Gastroesophageal sphincter (tissue), 4 donors: ENCODE measurements around the gene ATXN2. TPM values are rescaled to one million over a fixed set of nuclear protein-coding genes. Genes with fewer than 3 reads are reported as not detected.

Experiments
- ATAC-seq: fragments of 150-250 bp; one replicate; pipeline ENCODE4 v1.9.1; 2016; ENCODE audit warnings: mild to moderate bottlenecking, moderate library complexity
- H3K27ac ChIP-seq, 4 donors: fragments of 200-600 bp; sonication (generic) in 3 of 4; 1 replicate in 3 of 4; 2 replicates in 1 of 4; pipeline ENCODE4 v1.5.1; 2016 to 2019
- H3K27me3 ChIP-seq: fragments of 200-600 bp; sonication (generic); one replicate; pipeline ENCODE4 v1.5.1; 2019
- H3K36me3 ChIP-seq, 2 donors: fragments of 200-600 bp; sonication (generic); one replicate each; pipeline ENCODE4 v1.5.1; 2019; ENCODE audit warnings: control low read depth in 1 of 2
- H3K4me1 ChIP-seq, 3 donors: fragments of 200-600 bp; sonication (generic); 1 replicate in 2 of 3; 2 replicates in 1 of 3; pipeline ENCODE4 v1.5.1; 2016 to 2019; ENCODE audit warnings: control low read depth in 2 of 3
- H3K4me3 ChIP-seq, 2 donors: fragments of 200-600 bp; sonication (generic); one replicate each; pipeline ENCODE4 v1.5.1; 2019; ENCODE audit warnings: mild to moderate bottlenecking in 1 of 2, moderate library complexity in 1 of 2
- H3K9me3 ChIP-seq, 3 donors: fragments of 200-600 bp; sonication (generic); one replicate each; pipeline ENCODE4 v1.5.1; 2017 to 2019; ENCODE audit warnings: control low read depth in 2 of 3
- EP300 ChIP-seq: sonication (generic); formaldehyde crosslinking; IDR thresholded peaks from one replicate; pipeline ENCODE4 v1.6.1; 2017; ENCODE audit warnings: antibody characterized with exemption, mild to moderate bottlenecking
- POLR2A ChIP-seq, 2 donors: fragments of 450-650 bp; IDR thresholded peaks; one replicate each; pipeline ENCODE4 v1.6.1; 2017; ENCODE audit warnings: antibody characterized with exemption in 2 of 2, mild to moderate bottlenecking in 2 of 2, moderate library complexity in 1 of 2
- POLR2AphosphoS5 ChIP-seq: sonication (generic); formaldehyde crosslinking; IDR thresholded peaks from one replicate; pipeline ENCODE4 v1.6.1; 2017; ENCODE audit warnings: antibody characterized with exemption
- WGBS, 2 donors: methylation state at CpG; one replicate each; pipeline ENCODE4 v1.1.5; 2018; ENCODE audit warnings: low coverage in 1 of 2; 5-methylcytosine and 5-hydroxymethylcytosine counted together
- total RNA-seq, 4 donors: library from RNA; depleted of rRNA; stranded (reverse); fragments of >200 nt; gene quantifications; one replicate each; pipeline ENCODE4 v1.1.0, GENCODE V29; 2016
- TF ChIP-seq, protein P1 (sequence below), 4 experiments: fragments of 200-600 bp in 2 of 4; fragments of 450-650 bp in 2 of 4; sonication (generic) in 1 of 4; IDR thresholded peaks; one replicate each; pipeline ENCODE4 v1.5.1; 2017 to 2019; ENCODE audit warnings: antibody characterized with exemption in 4 of 4, mild to moderate bottlenecking in 2 of 4, moderate library complexity in 2 of 4

The ATXN2 gene
- total RNA-seq, 4 donors from 2014 or later, result 40.9 to 93.4 (median 50.1) TPM

DNA sequence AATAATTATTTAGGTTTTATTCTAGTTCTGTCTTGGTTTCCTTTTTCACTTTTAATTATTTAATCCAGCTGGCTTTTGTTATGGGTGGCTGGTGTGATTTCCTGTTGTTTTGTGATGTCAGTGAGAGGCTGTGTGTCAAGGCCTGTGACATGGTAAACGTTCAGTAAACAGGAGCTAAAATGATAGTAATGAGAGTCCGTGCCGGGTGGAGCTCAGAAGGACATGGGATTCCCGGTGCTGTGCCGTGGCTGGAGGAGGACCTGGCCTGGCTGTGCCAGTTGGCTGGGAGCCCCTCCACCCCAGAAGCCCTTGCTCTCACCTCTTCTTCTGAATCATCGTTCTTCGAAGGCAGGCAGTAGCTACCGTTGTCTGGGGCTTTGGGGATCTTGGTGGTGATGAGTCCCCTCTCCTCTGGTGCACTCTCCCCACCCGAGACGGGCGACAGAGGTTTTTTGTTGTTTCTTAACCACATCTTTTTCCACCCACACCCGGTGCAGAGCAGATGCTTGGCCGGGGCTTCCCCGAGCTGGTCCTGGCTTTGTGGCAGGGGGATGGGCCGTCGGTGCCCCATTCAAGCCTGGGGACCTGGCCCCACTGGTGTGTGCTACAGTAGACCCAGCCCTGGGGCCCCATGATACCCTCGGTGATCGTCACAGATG lies 164.3 kb downstream of the ATXN2 start:
- ATAC-seq, result peak; percentile 72
- WGBS, 2 donors, result 0% methylated on average over 1 of the region's 18 CpGs; no CpG with 5 or more reads in 1 of the 2 donors
- no peaks in the 10 kb centered on the region for H3K36me3 ChIP-seq
- peak overlapping the region in 3 of 4 donors; percentile 60 to 77 (median 71) for H3K27ac ChIP-seq
- H3K27me3 ChIP-seq, result no peaks in the 10 kb centered on the region
- no peaks in the 10 kb centered on the region for H3K9me3 ChIP-seq
- H3K4me3 ChIP-seq, result peak overlapping the region in 1 of 2 donors; percentile 26
- no peak for TF ChIP-seq POLR2A (IDR thresholded peaks at IDR 0.05)
- peaks cover 0 to 100% (median 32%) of the 10 kb centered on the region in 3 donors for H3K4me1 ChIP-seq

DNA sequence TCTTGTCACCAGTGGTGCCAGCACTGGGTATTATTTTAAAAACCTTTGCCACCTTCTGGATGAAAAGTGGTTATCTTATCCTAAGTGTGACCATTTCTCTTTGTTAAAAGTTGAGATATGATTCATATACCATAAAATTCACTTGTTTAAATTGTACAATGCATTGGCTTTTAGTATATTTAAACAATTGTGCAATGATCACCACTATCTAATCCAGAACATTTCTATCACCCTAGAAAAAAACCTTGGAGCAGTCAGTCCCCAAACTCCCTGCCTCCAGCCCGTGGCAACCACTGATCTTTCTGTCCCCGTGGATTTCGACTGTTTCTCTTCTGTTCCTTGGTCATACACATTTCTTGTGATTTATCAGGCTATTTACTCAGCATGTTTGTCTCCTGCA lies 165.1 kb downstream of the ATXN2 start:
- Histone ChIP-seq H3K36me3 (no peaks in the 10 kb centered on the region), H3K27me3 (no peaks in the 10 kb centered on the region), H3K27ac (peak overlapping the region in 3 of 4 donors; percentile 60 to 77 (median 71)), H3K4me1 (peaks cover 0 to 100% (median 29%) of the 10 kb centered on the region in 3 donors), H3K4me3 (peak overlapping the region in 1 of 2 donors; percentile 26), H3K9me3 (no peaks in the 10 kb centered on the region)
- WGBS, 2 donors, result 30 to 37% methylated on average over 3 of the region's 3 CpGs
- ATAC-seq, result no peak
- TF ChIP-seq, protein P1, sequence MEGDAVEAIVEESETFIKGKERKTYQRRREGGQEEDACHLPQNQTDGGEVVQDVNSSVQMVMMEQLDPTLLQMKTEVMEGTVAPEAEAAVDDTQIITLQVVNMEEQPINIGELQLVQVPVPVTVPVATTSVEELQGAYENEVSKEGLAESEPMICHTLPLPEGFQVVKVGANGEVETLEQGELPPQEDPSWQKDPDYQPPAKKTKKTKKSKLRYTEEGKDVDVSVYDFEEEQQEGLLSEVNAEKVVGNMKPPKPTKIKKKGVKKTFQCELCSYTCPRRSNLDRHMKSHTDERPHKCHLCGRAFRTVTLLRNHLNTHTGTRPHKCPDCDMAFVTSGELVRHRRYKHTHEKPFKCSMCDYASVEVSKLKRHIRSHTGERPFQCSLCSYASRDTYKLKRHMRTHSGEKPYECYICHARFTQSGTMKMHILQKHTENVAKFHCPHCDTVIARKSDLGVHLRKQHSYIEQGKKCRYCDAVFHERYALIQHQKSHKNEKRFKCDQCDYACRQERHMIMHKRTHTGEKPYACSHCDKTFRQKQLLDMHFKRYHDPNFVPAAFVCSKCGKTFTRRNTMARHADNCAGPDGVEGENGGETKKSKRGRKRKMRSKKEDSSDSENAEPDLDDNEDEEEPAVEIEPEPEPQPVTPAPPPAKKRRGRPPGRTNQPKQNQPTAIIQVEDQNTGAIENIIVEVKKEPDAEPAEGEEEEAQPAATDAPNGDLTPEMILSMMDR (IDR thresholded peaks at IDR 0.05), result no peak
- no peak for TF ChIP-seq EP300
- TF ChIP-seq POLR2AphosphoS5, result no peak
- no peak for TF ChIP-seq POLR2A (IDR thresholded peaks at IDR 0.05)

DNA sequence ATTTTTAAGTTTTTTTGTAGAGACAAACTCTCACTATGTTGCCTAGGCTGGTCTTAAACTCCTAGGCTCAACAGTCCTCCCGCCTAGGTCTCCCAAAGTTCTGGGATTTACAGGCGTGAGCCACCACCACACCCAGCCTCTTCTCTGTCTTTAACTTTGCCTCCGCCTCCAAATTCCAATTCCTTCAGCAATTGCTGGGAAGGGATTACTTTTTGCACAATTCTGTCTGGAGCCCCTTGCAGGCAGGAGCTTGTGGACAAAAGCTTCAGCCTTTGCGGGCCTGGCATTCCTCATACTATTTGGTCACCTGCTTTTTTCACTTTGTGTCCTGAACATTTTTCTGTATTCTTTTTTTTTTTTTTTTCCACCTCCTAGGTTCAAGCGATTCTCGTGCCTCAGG lies 167.3 kb downstream of the ATXN2 start:
- H3K4me1 ChIP-seq, result peaks cover 0 to 95% (median 23%) of the 10 kb centered on the region in 3 donors
- H3K9me3 ChIP-seq, result no peaks in the 10 kb centered on the region
- H3K27ac ChIP-seq, result peak overlapping the region in 2 of 4 donors; percentile 4 to 73
- ATAC-seq, result no peak
- no peak overlapping the region for H3K4me3 ChIP-seq
- no peaks in the 10 kb centered on the region for H3K27me3 ChIP-seq
- no peaks in the 10 kb centered on the region for H3K36me3 ChIP-seq
- TF ChIP-seq POLR2AphosphoS5 (no peak), EP300 (no peak), POLR2A (IDR thresholded peaks at IDR 0.05) (no peak)
- TF ChIP-seq, protein P1 (IDR thresholded peaks at IDR 0.05), result no peak
- WGBS, 2 donors, result 87 to 88% methylated on average over 5 to 6 of the region's 6 CpGs

DNA sequence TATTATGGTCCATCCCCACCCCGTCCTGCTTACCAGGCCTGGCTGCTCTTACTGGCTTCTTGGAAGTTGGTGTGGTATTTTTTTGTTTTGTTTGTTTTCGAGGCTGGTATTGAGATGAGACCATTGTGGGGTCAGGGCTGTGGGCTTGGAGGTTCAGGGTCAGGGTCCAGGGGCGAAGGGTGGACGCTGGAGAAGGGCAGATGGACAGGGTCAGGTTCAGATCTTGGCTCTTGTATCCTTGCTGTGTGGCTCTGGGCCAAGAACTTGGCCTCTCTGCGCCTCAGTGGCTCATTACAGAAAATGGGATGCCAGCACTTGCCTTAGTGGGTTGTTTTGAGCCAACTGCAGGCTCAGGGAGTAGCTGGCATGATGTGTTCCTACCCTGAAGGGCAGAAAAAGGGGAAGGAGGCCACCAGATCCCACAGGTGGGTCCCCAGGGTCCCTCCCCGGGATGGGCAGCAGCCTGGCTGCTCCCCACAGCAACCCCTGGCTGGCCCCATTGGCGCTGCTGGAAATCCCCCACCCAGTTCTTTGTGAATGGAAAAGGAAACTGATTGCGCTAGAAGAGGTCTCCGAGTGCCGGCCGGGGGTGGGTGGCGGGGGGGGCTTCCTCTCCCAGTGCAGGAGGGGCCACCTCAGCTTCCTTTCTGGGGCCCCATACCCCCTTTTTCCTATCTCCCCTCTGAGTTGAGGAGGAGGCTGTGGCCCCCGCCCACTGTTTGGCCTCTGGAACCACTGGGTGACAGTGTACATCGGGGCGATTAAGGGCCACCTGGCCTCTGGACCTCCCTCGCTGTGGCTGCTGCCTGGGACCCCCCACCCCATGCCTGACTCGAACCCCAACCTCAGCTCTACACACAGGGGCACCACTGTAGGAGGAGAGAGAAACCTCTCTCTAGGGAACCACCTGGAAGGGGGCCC lies 168.4 kb downstream of the ATXN2 start:
- TF ChIP-seq, protein P1 (IDR thresholded peaks at IDR 0.05), result no peak
- TF ChIP-seq POLR2AphosphoS5, result no peak
- peak overlapping the region in 3 of 4 donors; percentile 63 to 73 (median 66) for H3K27ac ChIP-seq
- no peak for ATAC-seq
- peaks cover 0 to 89% (median 21%) of the 10 kb centered on the region in 3 donors for H3K4me1 ChIP-seq
- H3K9me3 ChIP-seq, result no peaks in the 10 kb centered on the region
- H3K27me3 ChIP-seq, result no peaks in the 10 kb centered on the region
- no peaks in the 10 kb centered on the region for H3K36me3 ChIP-seq
- H3K4me3 ChIP-seq, result no peak overlapping the region
- 81% methylated on average over 4 of the region's 17 CpGs; no CpG with 5 or more reads in 1 of the 2 donors for WGBS, 2 donors

DNA sequence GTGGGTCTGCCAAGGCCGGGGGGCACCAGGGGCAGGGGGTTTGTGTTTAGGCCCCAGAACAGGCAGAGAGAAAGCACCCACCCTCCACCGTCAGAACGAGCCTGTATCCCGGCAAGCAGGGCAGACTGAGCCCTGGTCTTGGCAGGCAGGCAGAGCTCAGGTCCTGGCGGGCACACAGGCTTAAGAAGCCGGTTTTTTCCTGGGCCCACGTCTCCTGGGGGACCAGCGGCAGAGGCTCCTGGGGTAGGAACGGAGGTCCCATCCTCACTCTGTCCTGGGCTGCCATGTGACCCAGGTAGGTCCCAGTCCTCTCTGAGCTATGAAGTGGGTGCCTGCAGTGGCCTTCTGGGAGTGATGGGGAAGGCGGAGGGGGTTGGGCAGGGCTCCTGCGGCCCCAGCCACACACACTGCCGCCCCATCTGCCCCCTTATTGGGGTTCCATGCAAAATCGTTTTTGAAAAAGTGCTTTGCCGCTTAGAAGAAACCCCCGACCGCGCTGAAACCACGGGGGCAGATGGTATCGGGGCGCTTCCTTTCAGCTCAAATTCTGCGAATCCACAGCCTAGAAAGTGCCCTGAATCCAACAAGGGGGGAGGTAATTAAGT lies 169.2 kb downstream of the ATXN2 start:
- Histone ChIP-seq H3K27me3 (no peaks in the 10 kb centered on the region), H3K9me3 (no peaks in the 10 kb centered on the region), H3K4me3 (no peak overlapping the region), H3K27ac (peak overlapping the region in 3 of 4 donors; percentile 63 to 73 (median 66)), H3K4me1 (peaks cover 0 to 89% (median 21%) of the 10 kb centered on the region in 3 donors), H3K36me3 (no peaks in the 10 kb centered on the region)
- 82% methylated on average over 6 of the region's 21 CpGs; no CpG with 5 or more reads in 1 of the 2 donors for WGBS, 2 donors
- ATAC-seq, result no peak
- TF ChIP-seq, protein P1 (IDR thresholded peaks at IDR 0.05), result no peak
- TF ChIP-seq EP300 (no peak), POLR2AphosphoS5 (no peak), POLR2A (IDR thresholded peaks at IDR 0.05) (no peak)
